ENCODE results near the gene FJX1. TPM values are rescaled to one million over a fixed set of nuclear protein-coding genes. Genes with fewer than 3 reads are reported as not detected.

The FJX1 gene
- total RNA-seq, 1 experiment from 2014 or later = 13.7 TPM

GRCh38 chr11:35629914-35630313 lies 11.7 kb downstream of the FJX1 start (continued):
- TF ChIP-seq ZBTB33 (IDR thresholded peaks at IDR 0.05; ENCODE audit: extremely low read depth, insufficient replicate concordance, low read length) (no peak), REST (IDR thresholded peaks at IDR 0.05; ENCODE audit: low read depth) (no peak)

- Histone ChIP-seq H3K4me3 (replicated peaks in 1 of 2; ENCODE audit: low read depth in 1 of 2, low read length in 2 of 2) (no peak overlapping the region), H3K9me3 (ENCODE audit: control insufficient read depth in 1 of 2, insufficient read depth in 1 of 2, low read depth in 1 of 2, low read length in 2 of 2) (no peaks in the 10 kb centered on the region), H3K4me1 (ENCODE audit: control insufficient read depth in 1 of 2, insufficient read depth in 2 of 2, low read length in 2 of 2) (peaks cover 13 to 26% of the 10 kb centered on the region in 2 experiments), H3K4me2 (ENCODE audit: low read length) (no peak overlapping the region), H3K36me3 (ENCODE audit: control insufficient read depth in 1 of 2, insufficient read depth in 2 of 2, low read length in 2 of 2) (no peaks in the 10 kb centered on the region), H3K27me3 (ENCODE audit: insufficient read depth, low read length) (no peaks in the 10 kb centered on the region), H3K9me2 (ENCODE audit: insufficient read depth) (no peaks in the 10 kb centered on the region), H3K79me2 (ENCODE audit: insufficient read depth, low read length) (no peaks in the 10 kb centered on the region), H2AFZ (ENCODE audit: low read depth, low read length, poor library complexity, severe bottlenecking) (peak overlapping the region; percentile 5), H4K20me1 (ENCODE audit: insufficient read depth) (no peaks in the 10 kb centered on the region), H3K27ac (ENCODE audit: low read depth, low read length) (no peak overlapping the region), H3K9ac (ENCODE audit: low read length) (no peak overlapping the region)
- CTCF ChIA-PET = no interaction called here
- POLR2A ChIA-PET = no interaction called here
- DNase-seq (ENCODE audit: low read depth, low spot score) (no peak), ATAC-seq (no peak)
- BruUV-seq (replicated peaks) = no TSS peak
- RAD21 ChIA-PET (ENCODE audit: low non-redundant PET in 1 of 2, low total read pairs in 2 of 2, uncharacterized antibody in 2 of 2, unreplicated experiment in 2 of 2) = no interaction called here
- intact Hi-C loops (cut with micrococcal nuclease) = no loop called here
- TF ChIP-seq ZNF274 (IDR thresholded peaks at IDR 0.05; ENCODE audit: low read depth, low read length) (no peak), FOSL1 (IDR thresholded peaks at IDR 0.05; ENCODE audit: low read depth) (no peak), SIN3A (IDR thresholded peaks at IDR 0.05; ENCODE audit: low read depth) (no peak), YY1 (IDR thresholded peaks at IDR 0.05; ENCODE audit: extremely low read depth, insufficient replicate concordance, low read depth, low read length) (no peak)
These were observed 13.6 kb downstream of the FJX1 start for GRCh38 chr11:35631891-35632290.
